ENCODE results near the gene GCNT1. TPM values are rescaled to one million over a fixed set of nuclear protein-coding genes. Genes with fewer than 3 reads are reported as not detected.
"Not testable (repeated sequence)": the region's sequence is repeated elsewhere in the genome, so short reads cannot be mapped to it uniquely, and the experiment has no call there.

GCNT1 gene
- total RNA-seq, 2 experiments from 2014 or later, result 18.2 to 38.4 TPM

DNA sequence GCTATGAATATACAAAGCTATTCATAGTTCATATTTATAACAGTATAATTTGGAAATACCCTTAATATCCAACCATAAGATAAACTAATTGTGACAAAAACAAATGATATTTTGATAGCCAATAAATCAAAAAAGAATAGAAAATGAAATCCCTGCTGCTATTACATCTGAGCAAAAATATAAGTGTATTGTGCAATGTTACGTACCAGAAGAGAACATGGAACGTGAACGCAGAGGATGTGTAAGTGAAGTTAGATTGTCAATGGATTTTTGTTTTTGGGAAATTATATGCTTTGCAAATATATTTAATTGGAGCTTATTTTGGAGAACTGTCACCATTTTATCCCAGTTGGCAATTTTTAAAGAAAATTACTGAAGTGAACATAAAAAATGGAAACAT is 15.4 kb downstream of the GCNT1 start:
- H3K9me2 ChIP-seq (ENCODE audit: insufficient read depth, low read length), result no peaks in the 10 kb centered on the region
- peak overlapping the region; percentile 79 for H3K4me2 ChIP-seq (ENCODE audit: low read length)
- BruUV-seq (replicated peaks), result no TSS peak
- H3K79me2 ChIP-seq (ENCODE audit: insufficient read depth, low read depth, low read length), result peaks cover 78% of the 10 kb centered on the region
- TF ChIP-seq, protein P1, sequence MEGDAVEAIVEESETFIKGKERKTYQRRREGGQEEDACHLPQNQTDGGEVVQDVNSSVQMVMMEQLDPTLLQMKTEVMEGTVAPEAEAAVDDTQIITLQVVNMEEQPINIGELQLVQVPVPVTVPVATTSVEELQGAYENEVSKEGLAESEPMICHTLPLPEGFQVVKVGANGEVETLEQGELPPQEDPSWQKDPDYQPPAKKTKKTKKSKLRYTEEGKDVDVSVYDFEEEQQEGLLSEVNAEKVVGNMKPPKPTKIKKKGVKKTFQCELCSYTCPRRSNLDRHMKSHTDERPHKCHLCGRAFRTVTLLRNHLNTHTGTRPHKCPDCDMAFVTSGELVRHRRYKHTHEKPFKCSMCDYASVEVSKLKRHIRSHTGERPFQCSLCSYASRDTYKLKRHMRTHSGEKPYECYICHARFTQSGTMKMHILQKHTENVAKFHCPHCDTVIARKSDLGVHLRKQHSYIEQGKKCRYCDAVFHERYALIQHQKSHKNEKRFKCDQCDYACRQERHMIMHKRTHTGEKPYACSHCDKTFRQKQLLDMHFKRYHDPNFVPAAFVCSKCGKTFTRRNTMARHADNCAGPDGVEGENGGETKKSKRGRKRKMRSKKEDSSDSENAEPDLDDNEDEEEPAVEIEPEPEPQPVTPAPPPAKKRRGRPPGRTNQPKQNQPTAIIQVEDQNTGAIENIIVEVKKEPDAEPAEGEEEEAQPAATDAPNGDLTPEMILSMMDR (conservative IDR thresholded peaks at IDR 0.05; ENCODE audit: low read length), result no peak
- no peak for TF ChIP-seq EZH2phosphoT487 (IDR thresholded peaks at IDR 0.05; ENCODE audit: borderline replicate concordance, low read depth, low read length)
- no peak for DNase-seq (ENCODE audit: low spot score)
- ChIA-PET CTCF (ENCODE audit: unreplicated experiment) (interaction anchor here (0.9 to 2.6 kb wide), 3 partner anchors 11 to 81 kb away, joined by 3 to 13 read pairs (median 3); no protein-coding TSS in a partner anchor), POLR2A (interaction anchor here (0.7 to 5.1 kb wide), 20 partner anchors 9 to 1446 kb away, joined by 3 to 84 read pairs (median 4); partner anchors contain the start of genes CARNMT1 and GCNT1)
- H2AFZ ChIP-seq (ENCODE audit: low read length), result no peak overlapping the region
- peak overlapping the region; percentile 95 for H3K27ac ChIP-seq (ENCODE audit: low read depth, low read length, poor library complexity, severe bottlenecking)
- intact Hi-C loops (cut with micrococcal nuclease; ENCODE audit: unreplicated experiment), result no loop called here
- peaks cover 75% of the 10 kb centered on the region for H3K4me1 ChIP-seq (ENCODE audit: insufficient read depth, low read length, poor library complexity, severe bottlenecking)
- H3K36me3 ChIP-seq (ENCODE audit: insufficient read depth, low read length), result peaks cover 41% of the 10 kb centered on the region
- H4K20me1 ChIP-seq (ENCODE audit: insufficient read depth, low read length), result no peaks in the 10 kb centered on the region
- peak overlapping the region; percentile 12 for H3K4me3 ChIP-seq (ENCODE audit: low read depth, low read length, poor library complexity, severe bottlenecking)
- peaks cover 11% of the 10 kb centered on the region; the same call in 1 of the 2 replicates for H3K9me3 ChIP-seq (ENCODE audit: low read length)

DNA sequence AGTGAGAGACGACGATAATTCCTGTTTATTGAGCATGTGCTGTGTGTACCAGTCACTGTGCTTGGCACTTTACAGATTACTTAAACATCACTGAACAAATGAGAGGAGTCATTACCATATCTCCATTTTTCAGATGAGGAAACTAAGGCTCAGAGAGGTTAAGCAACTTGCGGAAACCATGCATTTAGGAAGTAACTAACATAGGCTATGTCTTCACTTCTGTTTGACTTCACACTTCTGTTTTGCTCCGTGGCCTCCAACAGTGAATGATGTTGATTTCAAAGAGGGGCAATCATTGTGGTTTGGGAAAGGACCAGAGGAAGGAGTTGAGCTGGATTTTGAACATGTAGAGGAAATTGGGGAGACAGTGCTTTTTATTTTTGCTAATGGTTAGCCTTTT is 16.7 kb downstream of the GCNT1 start:
- H3K4me3 ChIP-seq (ENCODE audit: low read depth, low read length, poor library complexity, severe bottlenecking), result peak overlapping the region; percentile 12
- peak overlapping the region; percentile 95 for H3K27ac ChIP-seq (ENCODE audit: low read depth, low read length, poor library complexity, severe bottlenecking)
- no peak for DNase-seq (ENCODE audit: low spot score)
- no TSS peak for BruUV-seq (replicated peaks)
- H4K20me1 ChIP-seq (ENCODE audit: insufficient read depth, low read length), result no peaks in the 10 kb centered on the region
- peaks cover 62% of the 10 kb centered on the region for H3K4me1 ChIP-seq (ENCODE audit: insufficient read depth, low read length, poor library complexity, severe bottlenecking)
- H3K36me3 ChIP-seq (ENCODE audit: insufficient read depth, low read length), result peaks cover 45% of the 10 kb centered on the region
- POLR2A ChIA-PET, result interaction anchor here (0.6 to 5.1 kb wide), 10 partner anchors 10 to 1447 kb away, joined by 3 to 84 read pairs (median 4); partner anchors contain the start of genes CARNMT1 and GCNT1
- H3K9me3 ChIP-seq (ENCODE audit: low read length), result peaks cover 14% of the 10 kb centered on the region; the same call in 1 of the 2 replicates
- H2AFZ ChIP-seq (ENCODE audit: low read length), result no peak overlapping the region
- TF ChIP-seq, protein P1 (conservative IDR thresholded peaks at IDR 0.05; ENCODE audit: low read length), result no peak
- no peak for TF ChIP-seq EZH2phosphoT487 (IDR thresholded peaks at IDR 0.05; ENCODE audit: borderline replicate concordance, low read depth, low read length)
- CTCF ChIA-PET (ENCODE audit: unreplicated experiment), result interaction anchor here (1.0 to 1.1 kb wide), 2 partner anchors 21 to 83 kb away, joined by 3 to 5 read pairs; no protein-coding TSS in a partner anchor
- H3K9me2 ChIP-seq (ENCODE audit: insufficient read depth, low read length), result no peaks in the 10 kb centered on the region
- intact Hi-C loops (cut with micrococcal nuclease; ENCODE audit: unreplicated experiment), result no loop called here
- peak overlapping the region; percentile 79 for H3K4me2 ChIP-seq (ENCODE audit: low read length)
- H3K79me2 ChIP-seq (ENCODE audit: insufficient read depth, low read depth, low read length), result peaks cover 72% of the 10 kb centered on the region

DNA sequence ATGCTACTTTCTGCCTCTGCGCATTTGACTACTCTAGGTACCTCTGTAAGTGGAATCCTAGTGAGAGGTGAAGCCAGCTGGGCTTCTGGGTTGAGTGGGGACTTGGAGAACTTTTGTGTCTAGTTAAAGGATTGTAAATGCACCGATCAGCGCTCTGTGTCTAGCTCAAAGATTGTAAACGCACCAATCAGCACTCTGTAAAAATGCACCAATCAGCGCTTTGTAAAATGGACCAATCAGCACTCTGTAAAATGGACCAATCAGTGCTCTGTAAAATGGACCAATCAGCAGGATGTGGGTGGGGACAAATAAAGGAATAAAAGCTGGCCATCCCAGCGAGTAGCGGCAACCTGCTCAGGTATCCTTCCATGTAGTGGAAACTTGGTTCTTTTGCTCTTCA is 18.8 kb downstream of the GCNT1 start:
- H3K4me3 ChIP-seq (ENCODE audit: low read depth, low read length, poor library complexity, severe bottlenecking); H2AFZ ChIP-seq (ENCODE audit: low read length); H3K27ac ChIP-seq (ENCODE audit: low read depth, low read length, poor library complexity, severe bottlenecking); H4K20me1 ChIP-seq (ENCODE audit: insufficient read depth, low read length); BruUV-seq (replicated peaks); intact Hi-C loops (cut with micrococcal nuclease; ENCODE audit: unreplicated experiment); H3K4me2 ChIP-seq (ENCODE audit: low read length); H3K9me2 ChIP-seq (ENCODE audit: insufficient read depth, low read length); DNase-seq (ENCODE audit: low spot score): not testable (repeated sequence)
- Histone ChIP-seq H3K79me2 (ENCODE audit: insufficient read depth, low read depth, low read length) (peaks cover 75% of the 10 kb centered on the region), H3K9me3 (ENCODE audit: low read length) (peaks cover 24% of the 10 kb centered on the region; the same call in 1 of the 2 replicates), H3K4me1 (ENCODE audit: insufficient read depth, low read length, poor library complexity, severe bottlenecking) (peaks cover 42% of the 10 kb centered on the region), H3K36me3 (ENCODE audit: insufficient read depth, low read length) (peaks cover 56% of the 10 kb centered on the region)
- CTCF ChIA-PET (ENCODE audit: unreplicated experiment), result interaction anchor here (0.9 kb wide), 1 partner anchor 15 kb away, joined by 3 read pairs; no protein-coding TSS in a partner anchor
- POLR2A ChIA-PET, result interaction anchor here (1.3 kb wide), 1 partner anchor 85 kb away, joined by 3 read pairs; no protein-coding TSS in a partner anchor
